Measurements from ENCODE around the gene GPR75.

Gene GPR75

DNA sequence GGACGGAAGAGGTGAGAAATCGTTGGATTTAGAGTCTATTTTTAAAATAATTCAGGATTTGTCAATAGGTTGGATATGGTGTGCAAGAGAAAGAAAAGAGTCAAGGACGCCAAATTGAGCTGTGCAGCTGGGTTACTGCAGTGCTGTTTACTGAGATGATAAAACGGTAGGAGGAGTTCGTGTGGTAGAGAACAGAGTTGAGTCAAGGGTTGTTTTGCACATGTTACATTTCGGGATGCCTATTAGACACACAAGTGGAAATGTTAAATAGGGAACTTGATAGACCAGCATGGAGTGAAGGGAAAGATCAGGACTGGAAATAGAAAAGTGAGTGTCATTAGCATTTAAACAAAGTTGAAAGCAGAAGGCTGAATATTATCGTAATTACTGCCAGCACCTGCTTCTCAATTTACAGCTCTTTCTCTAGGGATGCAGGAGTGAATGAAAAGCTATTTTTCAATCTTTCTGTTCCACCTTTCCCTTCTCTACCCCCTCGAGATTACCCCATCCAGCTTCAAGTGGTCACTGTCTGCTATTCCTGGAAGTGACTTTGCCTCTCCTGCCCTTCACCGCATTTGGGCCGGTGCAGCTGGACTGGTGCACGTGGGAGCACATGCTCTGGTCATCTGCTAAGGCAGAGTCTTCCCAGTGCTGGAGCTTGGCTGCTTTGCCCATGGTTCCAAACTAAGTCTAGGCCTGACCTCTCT, 30.3 kb downstream of the GPR75 start:
- TF ChIP-seq FOXP2 (optimal IDR thresholded peaks at IDR 0.05; ENCODE audit: borderline replicate concordance, extremely low read depth, extremely low read length, insufficient read depth) (no peak), POLR2AphosphoS5 (IDR thresholded peaks at IDR 0.05; ENCODE audit: low read depth, low read length) (no peak), SIN3A (IDR thresholded peaks at IDR 0.05; ENCODE audit: borderline replicate concordance, insufficient read depth, low read length) (no peak), TAF1 (IDR thresholded peaks at IDR 0.05; ENCODE audit: borderline replicate concordance, insufficient read depth, low read length) (no peak)
- TF ChIP-seq, protein P1, sequence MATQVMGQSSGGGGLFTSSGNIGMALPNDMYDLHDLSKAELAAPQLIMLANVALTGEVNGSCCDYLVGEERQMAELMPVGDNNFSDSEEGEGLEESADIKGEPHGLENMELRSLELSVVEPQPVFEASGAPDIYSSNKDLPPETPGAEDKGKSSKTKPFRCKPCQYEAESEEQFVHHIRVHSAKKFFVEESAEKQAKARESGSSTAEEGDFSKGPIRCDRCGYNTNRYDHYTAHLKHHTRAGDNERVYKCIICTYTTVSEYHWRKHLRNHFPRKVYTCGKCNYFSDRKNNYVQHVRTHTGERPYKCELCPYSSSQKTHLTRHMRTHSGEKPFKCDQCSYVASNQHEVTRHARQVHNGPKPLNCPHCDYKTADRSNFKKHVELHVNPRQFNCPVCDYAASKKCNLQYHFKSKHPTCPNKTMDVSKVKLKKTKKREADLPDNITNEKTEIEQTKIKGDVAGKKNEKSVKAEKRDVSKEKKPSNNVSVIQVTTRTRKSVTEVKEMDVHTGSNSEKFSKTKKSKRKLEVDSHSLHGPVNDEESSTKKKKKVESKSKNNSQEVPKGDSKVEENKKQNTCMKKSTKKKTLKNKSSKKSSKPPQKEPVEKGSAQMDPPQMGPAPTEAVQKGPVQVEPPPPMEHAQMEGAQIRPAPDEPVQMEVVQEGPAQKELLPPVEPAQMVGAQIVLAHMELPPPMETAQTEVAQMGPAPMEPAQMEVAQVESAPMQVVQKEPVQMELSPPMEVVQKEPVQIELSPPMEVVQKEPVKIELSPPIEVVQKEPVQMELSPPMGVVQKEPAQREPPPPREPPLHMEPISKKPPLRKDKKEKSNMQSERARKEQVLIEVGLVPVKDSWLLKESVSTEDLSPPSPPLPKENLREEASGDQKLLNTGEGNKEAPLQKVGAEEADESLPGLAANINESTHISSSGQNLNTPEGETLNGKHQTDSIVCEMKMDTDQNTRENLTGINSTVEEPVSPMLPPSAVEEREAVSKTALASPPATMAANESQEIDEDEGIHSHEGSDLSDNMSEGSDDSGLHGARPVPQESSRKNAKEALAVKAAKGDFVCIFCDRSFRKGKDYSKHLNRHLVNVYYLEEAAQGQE (IDR thresholded peaks at IDR 0.05; ENCODE audit: insufficient read depth in 1 of 2, low read depth in 2 of 2, low read length in 2 of 2), result no peak

DNA sequence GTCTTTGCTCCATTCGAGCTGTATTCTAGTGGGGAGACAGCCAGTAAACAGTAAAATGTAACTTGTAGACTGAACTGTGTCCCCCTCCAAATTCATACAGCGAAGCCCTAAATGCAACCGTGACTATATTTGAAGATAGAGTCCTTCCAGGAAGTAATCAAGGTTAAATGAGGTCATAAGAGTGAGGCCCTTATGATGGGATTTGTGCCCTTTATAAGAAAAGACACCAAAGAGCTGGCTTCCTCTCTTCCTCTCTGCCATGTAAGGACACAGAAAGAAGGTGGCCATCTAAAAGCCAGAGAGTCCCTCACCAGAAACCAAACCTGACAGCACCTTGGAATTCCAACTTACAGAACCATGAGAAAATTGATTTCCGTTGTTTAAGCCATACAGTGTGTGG, 31.4 kb downstream of the GPR75 start:
- no peak for TF ChIP-seq SIN3A (IDR thresholded peaks at IDR 0.05; ENCODE audit: borderline replicate concordance, insufficient read depth, low read length)
- TF ChIP-seq TAF1 (IDR thresholded peaks at IDR 0.05; ENCODE audit: borderline replicate concordance, insufficient read depth, low read length), result no peak
- TF ChIP-seq, protein P1 (IDR thresholded peaks at IDR 0.05; ENCODE audit: insufficient read depth in 1 of 2, low read depth in 2 of 2, low read length in 2 of 2), result no peak
- TF ChIP-seq FOXP2 (optimal IDR thresholded peaks at IDR 0.05; ENCODE audit: borderline replicate concordance, extremely low read depth, extremely low read length, insufficient read depth), result no peak
- no peak for TF ChIP-seq POLR2AphosphoS5 (IDR thresholded peaks at IDR 0.05; ENCODE audit: low read depth, low read length)

DNA sequence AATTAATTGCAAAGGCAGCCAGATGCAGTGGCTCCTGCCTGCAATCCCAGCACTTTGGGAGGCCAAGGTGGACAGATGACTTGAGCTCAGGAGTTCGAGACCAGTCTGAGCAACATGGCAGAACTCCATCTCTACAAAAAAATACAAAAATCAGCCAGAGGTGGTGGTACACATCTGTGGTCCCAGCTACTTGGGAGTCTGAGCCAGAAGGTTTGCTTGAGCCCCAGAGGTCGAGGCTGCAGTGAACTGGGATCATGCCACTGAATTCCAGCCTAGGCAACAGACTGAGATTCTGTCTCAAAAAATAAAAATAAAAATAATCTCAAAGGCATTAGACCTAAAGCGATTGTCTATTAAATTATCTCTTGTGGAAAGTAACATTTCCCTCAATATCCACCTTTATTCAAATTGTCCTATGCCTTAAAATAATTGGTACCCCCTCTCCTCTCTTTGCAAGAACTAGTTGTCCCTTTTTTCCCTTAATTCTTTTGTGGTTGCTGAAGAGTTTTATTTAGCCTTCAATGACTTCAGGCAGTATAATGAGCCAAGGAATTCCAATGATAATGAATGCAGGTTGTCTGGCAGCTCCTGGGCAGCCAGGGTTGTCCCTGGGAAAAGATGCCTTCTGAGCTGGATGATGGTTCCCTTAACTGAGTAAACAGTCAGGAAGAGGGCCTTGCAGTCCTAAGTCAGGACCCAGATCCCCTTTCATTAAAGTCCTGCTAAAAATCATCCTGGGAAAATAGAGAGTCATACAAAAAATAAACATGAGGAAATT, 32.2 kb downstream of the GPR75 start:
- TF ChIP-seq, protein P1 (IDR thresholded peaks at IDR 0.05; ENCODE audit: insufficient read depth in 1 of 2, low read depth in 2 of 2, low read length in 2 of 2), result no peak
- TF ChIP-seq POLR2AphosphoS5 (IDR thresholded peaks at IDR 0.05; ENCODE audit: low read depth, low read length), result no peak
- no peak for TF ChIP-seq SIN3A (IDR thresholded peaks at IDR 0.05; ENCODE audit: borderline replicate concordance, insufficient read depth, low read length)

DNA sequence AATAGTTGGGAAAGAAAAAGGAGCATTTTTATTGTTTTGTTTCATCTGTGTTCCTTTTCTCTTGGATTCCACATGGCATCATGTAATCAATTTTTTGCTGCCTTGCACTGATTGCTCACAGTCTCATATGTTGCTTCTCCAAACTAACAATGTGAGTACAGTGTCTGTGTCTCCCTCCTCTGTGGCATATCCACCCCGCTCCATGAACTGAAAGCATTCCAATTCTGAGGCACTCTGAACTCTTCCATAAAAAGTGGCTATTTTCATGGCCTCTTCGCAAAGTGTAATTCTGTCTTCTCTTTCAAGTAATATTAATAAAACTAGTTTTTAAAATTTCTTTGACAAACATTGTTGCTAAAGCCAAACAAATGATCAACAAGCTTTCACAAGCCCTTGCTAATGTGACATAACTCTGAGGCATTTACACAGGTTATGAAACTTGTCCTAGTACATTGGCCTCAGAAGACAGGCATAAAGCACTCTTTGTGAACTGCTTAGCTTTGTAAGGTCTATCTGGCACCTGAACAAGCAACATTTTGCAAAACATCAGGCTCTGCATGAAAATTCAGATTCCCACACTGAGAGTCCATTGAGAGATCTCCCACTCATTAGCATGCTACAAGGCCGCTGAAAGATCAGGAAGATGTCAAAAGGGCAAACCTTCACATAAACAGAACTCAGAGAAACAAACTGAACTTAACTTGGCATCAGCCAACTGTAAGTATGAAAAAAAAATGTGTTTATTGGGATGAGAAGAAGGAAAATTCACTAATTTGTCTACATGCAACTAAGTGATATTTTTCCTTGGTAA, 33.0 kb downstream of the GPR75 start:
- TF ChIP-seq POLR2AphosphoS5 (IDR thresholded peaks at IDR 0.05; ENCODE audit: low read depth, low read length) (no peak), SIN3A (IDR thresholded peaks at IDR 0.05; ENCODE audit: borderline replicate concordance, insufficient read depth, low read length) (no peak), FOXP2 (optimal IDR thresholded peaks at IDR 0.05; ENCODE audit: borderline replicate concordance, extremely low read depth, extremely low read length, insufficient read depth) (no peak)

DNA sequence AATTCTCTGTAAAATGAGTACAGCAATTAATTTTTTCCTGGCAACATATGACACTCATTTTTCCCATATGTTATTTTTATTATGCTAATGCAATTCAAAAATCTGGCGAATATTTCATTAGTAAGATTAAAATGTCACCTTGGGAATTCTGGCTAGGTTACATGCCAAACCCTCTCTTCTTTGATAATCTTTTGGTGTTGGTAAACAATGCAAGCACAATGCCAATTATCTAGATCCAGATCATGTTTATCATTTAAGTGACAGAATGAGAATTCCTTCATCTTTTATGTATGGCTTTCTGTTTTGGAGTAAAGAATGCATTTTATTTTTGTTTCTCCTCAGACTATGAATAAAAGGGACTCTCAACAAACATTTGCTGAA, 33.7 kb downstream of the GPR75 start:
- TF ChIP-seq SIN3A (IDR thresholded peaks at IDR 0.05; ENCODE audit: borderline replicate concordance, insufficient read depth, low read length) (no peak), FOXP2 (optimal IDR thresholded peaks at IDR 0.05; ENCODE audit: borderline replicate concordance, extremely low read depth, extremely low read length, insufficient read depth) (no peak), TAF1 (IDR thresholded peaks at IDR 0.05; ENCODE audit: borderline replicate concordance, insufficient read depth, low read length) (no peak), POLR2AphosphoS5 (IDR thresholded peaks at IDR 0.05; ENCODE audit: low read depth, low read length) (no peak)
- TF ChIP-seq, protein P1 (IDR thresholded peaks at IDR 0.05; ENCODE audit: insufficient read depth in 1 of 2, low read depth in 2 of 2, low read length in 2 of 2), result no peak
